ENCODE data around the gene PDE4C. TPM values are rescaled to one million over a fixed set of nuclear protein-coding genes. Genes with fewer than 3 reads are reported as not detected.

Gene PDE4C
- total and polyA plus RNA-seq, 4 donors = 0.88 to 2.6 (median 1.4) TPM

DNA sequence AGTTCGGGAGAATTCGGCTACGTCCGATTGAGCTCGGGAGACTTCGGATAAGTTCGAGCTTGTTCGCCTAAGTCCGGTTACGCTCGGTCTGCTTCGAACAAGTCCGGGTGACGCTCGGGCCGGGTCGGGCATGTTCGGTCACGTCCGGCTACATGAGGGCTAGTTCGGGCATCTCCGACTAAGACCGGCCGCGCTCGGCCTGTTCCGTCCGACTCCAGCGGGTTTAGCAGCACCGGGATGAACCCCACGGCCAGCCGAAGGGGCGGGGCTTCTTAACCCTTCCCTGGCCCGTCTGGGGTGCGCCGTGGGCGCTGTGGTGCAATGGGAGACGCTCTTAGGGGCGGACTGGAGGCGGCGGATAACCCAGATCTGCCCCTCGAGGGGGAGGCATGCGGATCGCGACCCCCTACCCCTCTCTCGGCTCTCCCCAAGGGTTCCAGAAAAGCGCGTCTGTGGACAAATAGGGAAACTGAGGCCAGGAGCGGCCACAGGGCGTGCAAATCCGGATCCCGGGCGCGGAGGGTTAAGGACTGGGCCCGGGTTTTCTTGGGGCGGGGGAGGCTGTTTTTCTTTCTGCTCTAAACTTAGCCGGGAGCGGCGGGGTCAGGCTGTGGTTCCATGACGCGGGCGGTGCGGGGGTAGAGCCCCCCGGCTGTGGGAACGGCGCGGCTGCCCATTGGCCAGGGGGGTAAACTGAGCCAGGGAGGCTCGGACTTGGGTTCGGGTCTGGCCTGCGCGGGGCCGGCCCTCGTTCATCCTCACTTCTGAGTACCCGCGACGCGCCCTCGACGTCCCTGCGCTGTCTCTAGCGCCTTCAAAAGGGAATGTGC, 1.5 kb downstream of the PDE4C start:
- H3K36me3 ChIP-seq (ENCODE audit: control insufficient read depth, insufficient read depth, low read length) = no peaks in the 10 kb centered on the region
- H3K4me3 ChIP-seq (ENCODE audit: low read depth, low read length) = peak overlapping the region; percentile 39
- peaks cover 26% of the 10 kb centered on the region for H3K4me1 ChIP-seq (ENCODE audit: control insufficient read depth, insufficient read depth, low read length)
- DNase-seq (ENCODE audit: low read depth in 4 of 6, low spot score in 6 of 6) = peak; percentile 95 to 99 (median 96)
- no peak overlapping the region for H3K27ac ChIP-seq (ENCODE audit: low read depth, low read length)
- H3K9me3 ChIP-seq (ENCODE audit: control insufficient read depth, insufficient read depth, low read length) = no peaks in the 10 kb centered on the region
- WGBS (ENCODE audit: insufficient coverage) = 1% methylated on average over 80 of the region's 81 CpGs
- H3K27me3 ChIP-seq (ENCODE audit: control insufficient read depth, insufficient read depth, low read length) = peaks cover 47% of the 10 kb centered on the region

DNA sequence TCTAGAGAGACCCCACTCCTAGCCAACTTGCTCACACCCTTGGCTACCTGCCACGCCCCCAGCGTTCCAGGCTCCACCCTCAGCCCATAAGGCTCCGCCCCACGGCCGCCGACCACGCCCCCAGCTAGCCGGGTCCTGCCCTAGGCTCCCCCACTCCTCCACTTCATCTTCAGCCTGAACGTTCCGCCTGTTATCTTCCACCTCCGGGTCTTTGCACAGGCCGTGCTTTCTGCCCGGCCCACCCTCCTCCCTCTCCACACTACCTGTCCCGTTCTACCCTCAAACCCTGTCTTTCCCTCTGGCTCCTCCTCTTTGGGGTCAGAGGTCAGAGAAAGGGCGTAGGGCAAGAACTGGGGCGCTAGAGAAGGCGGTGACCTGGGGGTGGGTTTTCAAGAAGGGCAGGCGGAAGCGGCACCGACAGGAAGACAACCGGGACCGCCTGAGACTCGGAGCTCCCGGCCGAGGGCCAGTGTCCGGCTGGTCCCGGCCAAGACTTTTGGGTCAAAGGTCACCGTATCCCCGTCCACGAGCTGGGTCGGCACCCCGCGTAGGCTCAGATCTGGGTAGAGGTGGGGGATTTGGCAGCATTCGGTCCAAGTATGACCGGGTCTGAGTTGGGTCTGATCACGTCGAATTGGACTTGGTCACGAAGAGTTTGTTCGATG, 2.2 kb downstream of the PDE4C start:
- Histone ChIP-seq H3K27me3 (ENCODE audit: control insufficient read depth, insufficient read depth, low read length) (peaks cover 49% of the 10 kb centered on the region), H3K27ac (ENCODE audit: low read depth, low read length) (no peak overlapping the region), H3K36me3 (ENCODE audit: control insufficient read depth, insufficient read depth, low read length) (peaks cover 2% of the 10 kb centered on the region), H3K9me3 (ENCODE audit: control insufficient read depth, insufficient read depth, low read length) (no peaks in the 10 kb centered on the region), H3K4me1 (ENCODE audit: control insufficient read depth, insufficient read depth, low read length) (peaks cover 26% of the 10 kb centered on the region), H3K4me3 (ENCODE audit: low read depth, low read length) (peak overlapping the region; percentile 37)
- peak in 1 of 6 donors; percentile 40 for DNase-seq (ENCODE audit: low read depth in 4 of 6, low spot score in 6 of 6)
- WGBS (ENCODE audit: insufficient coverage) = 4% methylated on average over 35 of the region's 39 CpGs

DNA sequence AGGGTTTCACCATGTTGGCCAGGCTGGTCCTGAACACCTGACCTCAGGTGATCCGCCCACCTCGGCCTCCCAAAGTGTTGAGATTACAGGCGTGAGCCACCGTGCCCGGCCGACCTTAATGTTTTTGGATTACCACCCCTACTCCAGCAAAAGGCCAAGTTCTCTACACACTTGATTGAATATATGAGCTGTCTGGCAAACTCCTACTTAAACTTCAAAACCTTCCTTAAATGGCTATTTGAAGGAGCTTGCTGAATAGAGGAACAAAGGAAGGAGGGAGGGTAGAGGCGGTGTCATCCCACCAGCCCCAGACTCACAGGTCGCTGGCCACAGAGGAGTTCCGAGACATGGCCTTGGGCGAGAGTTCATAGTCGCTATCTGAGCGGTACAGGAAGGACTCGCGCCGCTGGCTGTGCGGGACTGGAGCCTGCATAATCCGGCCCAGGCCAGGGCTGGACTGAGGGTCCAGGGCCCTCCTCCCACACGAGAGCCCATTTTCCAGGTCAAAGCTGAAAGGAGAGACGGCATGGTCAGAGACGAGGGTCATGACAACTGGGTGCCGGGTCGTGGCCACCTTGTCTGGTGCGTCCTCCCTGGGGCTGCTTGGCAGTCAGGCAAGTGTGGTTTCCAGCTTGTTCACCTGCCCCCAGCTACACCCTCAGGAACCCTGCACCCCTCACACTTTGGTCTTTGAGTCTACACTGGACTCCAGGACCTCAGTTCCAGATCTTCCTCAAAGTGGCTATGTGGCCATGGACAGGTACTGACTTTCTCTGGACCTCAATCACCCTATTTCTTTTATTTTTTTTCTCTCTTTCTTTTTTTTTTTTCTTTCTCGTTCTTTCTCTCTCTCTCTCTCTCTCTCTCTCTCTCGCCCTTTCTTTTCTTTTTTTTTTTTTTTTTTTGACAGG, 4.2 kb downstream of the PDE4C start:
- DNase-seq (ENCODE audit: low read depth in 4 of 6, low spot score in 6 of 6) = no peak
- Histone ChIP-seq H3K27ac (ENCODE audit: low read depth, low read length) (no peak overlapping the region), H3K4me3 (ENCODE audit: low read depth, low read length) (no peak overlapping the region), H3K36me3 (ENCODE audit: control insufficient read depth, insufficient read depth, low read length) (peaks cover 3% of the 10 kb centered on the region), H3K9me3 (ENCODE audit: control insufficient read depth, insufficient read depth, low read length) (no peaks in the 10 kb centered on the region), H3K4me1 (ENCODE audit: control insufficient read depth, insufficient read depth, low read length) (peaks cover 26% of the 10 kb centered on the region), H3K27me3 (ENCODE audit: control insufficient read depth, insufficient read depth, low read length) (peaks cover 49% of the 10 kb centered on the region)
- WGBS (ENCODE audit: insufficient coverage) = 85% methylated on average over 21 of the region's 25 CpGs

DNA sequence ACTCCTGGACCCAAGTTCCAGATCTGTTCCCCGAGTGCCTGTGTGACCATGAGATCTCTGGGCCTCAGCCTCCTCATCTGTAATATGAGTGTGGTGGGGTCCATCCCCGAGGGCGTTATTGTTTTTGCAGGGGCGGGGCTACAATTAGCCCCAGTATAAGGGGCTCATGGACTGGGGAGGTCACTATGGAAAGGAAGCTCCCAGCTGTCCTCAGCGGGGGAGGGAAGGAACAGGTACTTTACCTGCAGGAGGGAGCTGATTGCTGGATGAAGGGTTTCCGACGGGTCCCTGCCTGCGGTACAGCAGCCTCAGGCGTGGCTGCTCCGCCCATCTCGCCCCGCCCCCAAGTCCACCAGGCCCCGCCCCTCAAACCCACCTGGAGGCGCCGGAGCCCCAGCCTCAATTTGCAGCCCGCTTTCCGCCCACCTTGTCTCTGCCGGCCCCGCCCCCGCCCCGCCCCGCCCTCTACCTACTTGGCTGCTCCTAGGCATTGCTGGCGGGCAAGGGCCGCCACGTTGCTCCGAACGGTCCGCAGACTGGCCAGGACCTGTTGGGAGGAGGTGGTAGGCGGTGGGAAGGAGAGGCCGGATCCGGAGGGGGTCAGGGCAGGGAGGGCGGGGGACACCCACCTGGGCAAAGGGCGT, 5.5 kb downstream of the PDE4C start:
- WGBS (ENCODE audit: insufficient coverage) = 3% methylated on average over 18 of the region's 33 CpGs
- Histone ChIP-seq H3K36me3 (ENCODE audit: control insufficient read depth, insufficient read depth, low read length) (peaks cover 3% of the 10 kb centered on the region), H3K27me3 (ENCODE audit: control insufficient read depth, insufficient read depth, low read length) (peaks cover 38% of the 10 kb centered on the region), H3K27ac (ENCODE audit: low read depth, low read length) (no peak overlapping the region), H3K4me1 (ENCODE audit: control insufficient read depth, insufficient read depth, low read length) (peaks cover 21% of the 10 kb centered on the region), H3K4me3 (ENCODE audit: low read depth, low read length) (no peak overlapping the region), H3K9me3 (ENCODE audit: control insufficient read depth, insufficient read depth, low read length) (no peaks in the 10 kb centered on the region)
- no peak for DNase-seq (ENCODE audit: low read depth in 4 of 6, low spot score in 6 of 6)

DNA sequence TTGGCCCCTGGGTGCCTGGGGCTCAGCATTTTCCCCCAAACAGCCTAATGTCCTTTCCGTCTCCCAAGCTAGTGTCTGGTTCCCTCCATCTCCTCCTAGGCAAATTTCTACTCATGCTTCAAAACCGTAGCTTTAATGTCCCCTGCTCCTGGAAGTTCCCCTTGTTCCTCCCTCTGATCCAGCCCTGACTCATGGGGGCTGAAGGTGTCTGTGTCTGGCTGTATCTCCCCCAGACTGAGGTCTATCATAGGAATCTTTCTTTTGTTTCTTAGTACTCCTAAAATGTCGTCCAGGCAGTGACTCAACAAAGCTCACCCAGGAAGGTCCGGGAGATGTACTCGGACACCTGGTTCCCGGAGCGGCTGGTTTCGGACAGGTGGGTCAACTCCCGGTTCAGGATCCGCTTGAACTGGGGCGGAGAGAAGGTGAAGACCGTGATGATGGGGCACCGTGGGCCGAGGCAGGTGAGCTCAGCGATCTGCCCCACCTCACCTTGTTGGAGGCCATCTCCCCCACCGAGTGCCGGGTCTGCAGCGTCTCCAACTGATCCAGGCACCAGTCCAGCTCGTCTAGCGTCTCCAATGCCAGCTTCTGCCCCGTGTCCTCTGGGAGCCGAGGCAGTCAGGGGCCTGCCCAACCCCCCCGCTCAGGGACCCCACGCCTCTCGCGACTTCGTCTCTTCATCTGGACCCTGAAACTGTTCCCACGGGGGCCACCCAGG, 6.2 kb downstream of the PDE4C start:
- Histone ChIP-seq H3K4me3 (ENCODE audit: low read depth, low read length) (no peak overlapping the region), H3K4me1 (ENCODE audit: control insufficient read depth, insufficient read depth, low read length) (peaks cover 15% of the 10 kb centered on the region), H3K36me3 (ENCODE audit: control insufficient read depth, insufficient read depth, low read length) (peaks cover 3% of the 10 kb centered on the region), H3K9me3 (ENCODE audit: control insufficient read depth, insufficient read depth, low read length) (no peaks in the 10 kb centered on the region), H3K27ac (ENCODE audit: low read depth, low read length) (no peak overlapping the region), H3K27me3 (ENCODE audit: control insufficient read depth, insufficient read depth, low read length) (peaks cover 31% of the 10 kb centered on the region)
- WGBS (ENCODE audit: insufficient coverage) = 63% methylated on average over 28 of the region's 28 CpGs
- DNase-seq (ENCODE audit: low read depth in 4 of 6, low spot score in 6 of 6) = no peak

DNA sequence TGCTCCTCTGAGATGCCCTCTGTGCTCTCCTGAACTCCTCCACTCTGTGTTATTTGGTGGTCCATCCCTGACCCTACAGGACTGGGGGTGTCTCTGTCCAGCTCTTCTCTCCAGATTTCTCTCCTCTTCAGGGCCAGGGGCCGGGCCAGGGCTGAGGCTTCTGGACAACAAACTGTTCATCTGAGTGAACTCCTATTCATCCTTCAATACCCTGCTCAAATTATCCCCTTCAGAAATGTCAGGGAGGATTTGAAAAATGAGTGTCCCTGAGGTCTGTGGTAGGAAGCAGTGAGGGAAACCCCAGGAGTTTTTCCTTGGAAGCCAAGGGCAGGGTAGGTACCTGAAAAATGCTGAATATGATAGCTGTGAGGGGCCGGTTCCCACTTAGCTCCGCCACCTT, 7.6 kb downstream of the PDE4C start:
- Histone ChIP-seq H3K36me3 (ENCODE audit: control insufficient read depth, insufficient read depth, low read length) (peaks cover 3% of the 10 kb centered on the region), H3K4me1 (ENCODE audit: control insufficient read depth, insufficient read depth, low read length) (no peaks in the 10 kb centered on the region), H3K9me3 (ENCODE audit: control insufficient read depth, insufficient read depth, low read length) (no peaks in the 10 kb centered on the region), H3K27me3 (ENCODE audit: control insufficient read depth, insufficient read depth, low read length) (peaks cover 19% of the 10 kb centered on the region), H3K27ac (ENCODE audit: low read depth, low read length) (no peak overlapping the region), H3K4me3 (ENCODE audit: low read depth, low read length) (no peak overlapping the region)
- WGBS (ENCODE audit: insufficient coverage) = no CpG with 5 or more reads among the region's 3 CpGs
- DNase-seq (ENCODE audit: low read depth in 4 of 6, low spot score in 6 of 6) = no peak

DNA sequence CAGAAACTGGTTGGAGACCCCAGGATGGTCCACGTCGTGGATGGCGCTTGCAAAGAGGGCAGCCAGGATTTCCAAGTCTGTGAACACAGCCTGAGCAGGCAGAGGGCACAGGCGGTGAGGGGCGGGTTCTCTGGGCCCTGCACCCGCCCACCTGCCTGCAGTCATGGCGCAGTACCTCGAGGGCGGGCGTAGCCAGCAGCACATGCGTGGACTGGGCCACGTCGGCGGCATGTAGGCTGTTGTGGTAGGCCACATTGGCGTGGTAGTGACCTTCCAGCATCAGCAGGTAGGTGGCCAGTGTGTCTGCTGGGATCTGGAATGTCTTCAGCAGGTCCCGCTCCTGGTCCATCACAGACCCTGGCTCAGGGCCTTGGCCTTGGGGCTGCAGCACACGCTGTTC, 8.1 kb downstream of the PDE4C start:
- Histone ChIP-seq H3K27ac (ENCODE audit: low read depth, low read length) (no peak overlapping the region), H3K4me3 (ENCODE audit: low read depth, low read length) (no peak overlapping the region), H3K36me3 (ENCODE audit: control insufficient read depth, insufficient read depth, low read length) (peaks cover 3% of the 10 kb centered on the region), H3K27me3 (ENCODE audit: control insufficient read depth, insufficient read depth, low read length) (peaks cover 19% of the 10 kb centered on the region), H3K9me3 (ENCODE audit: control insufficient read depth, insufficient read depth, low read length) (no peaks in the 10 kb centered on the region), H3K4me1 (ENCODE audit: control insufficient read depth, insufficient read depth, low read length) (no peaks in the 10 kb centered on the region)
- no peak for DNase-seq (ENCODE audit: low read depth in 4 of 6, low spot score in 6 of 6)
- 89% methylated on average over 17 of the region's 17 CpGs for WGBS (ENCODE audit: insufficient coverage)

DNA sequence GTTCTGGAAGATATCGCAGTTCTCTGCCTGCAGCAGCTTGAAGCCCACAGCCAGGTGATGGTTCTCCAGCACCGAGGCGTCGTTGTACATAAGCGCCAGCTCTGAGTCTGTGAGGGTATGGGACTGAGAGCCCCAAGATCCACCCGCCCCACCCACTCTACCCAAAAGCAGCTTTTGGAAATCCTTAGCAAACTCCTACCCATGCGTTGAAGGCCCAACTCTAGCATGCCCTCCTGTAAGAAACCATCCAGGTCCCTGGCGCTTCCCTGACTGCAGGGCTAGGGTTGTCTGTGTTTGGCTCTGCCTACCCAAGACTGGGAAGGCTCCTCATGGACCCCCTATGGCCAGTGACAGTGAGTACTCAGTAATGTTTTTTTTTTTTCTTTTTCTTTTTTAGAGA, 9.4 kb downstream of the PDE4C start:
- peaks cover 3% of the 10 kb centered on the region for H3K36me3 ChIP-seq (ENCODE audit: control insufficient read depth, insufficient read depth, low read length)
- WGBS (ENCODE audit: insufficient coverage) = 96% methylated on average over 6 of the region's 8 CpGs

More for the DNA sequence above, 9.4 kb downstream of the PDE4C start:
- no peak overlapping the region for H3K4me3 ChIP-seq (ENCODE audit: low read depth, low read length)
- H3K27me3 ChIP-seq (ENCODE audit: control insufficient read depth, insufficient read depth, low read length) = peaks cover 18% of the 10 kb centered on the region
- no peaks in the 10 kb centered on the region for H3K4me1 ChIP-seq (ENCODE audit: control insufficient read depth, insufficient read depth, low read length)
- H3K27ac ChIP-seq (ENCODE audit: low read depth, low read length) = no peak overlapping the region
- DNase-seq (ENCODE audit: low read depth in 4 of 6, low spot score in 6 of 6) = no peak
- H3K9me3 ChIP-seq (ENCODE audit: control insufficient read depth, insufficient read depth, low read length) = no peaks in the 10 kb centered on the region
